Chondrocyte (in vitro differentiated cells): ENCODE data around the gene ZNF484. TPM values are rescaled to one million over a fixed set of nuclear protein-coding genes. Genes with fewer than 3 reads are reported as not detected.
"Not testable (repeated sequence)": the region's sequence is repeated elsewhere in the genome, so short reads cannot be mapped to it uniquely, and the experiment has no call there.

ENCODE experiments used
- DNase-seq: peaks from one replicate; pipeline ENCODE4 v3.0.0; 2021; ENCODE audit warnings: mixed read lengths, low spot score
- H3K27ac Mint-ChIP-seq: one replicate; pipeline ENCODE4 v1.8.0; 2021; ENCODE audit warnings: mild to moderate bottlenecking, moderate library complexity, mixed read lengths; ENCODE audit not compliant: unreplicated experiment
- H3K27me3 Mint-ChIP-seq: 2 replicates; pipeline ENCODE4 v1.8.0; 2021; ENCODE audit warnings: low read depth, mixed read lengths
- H3K36me3 Mint-ChIP-seq: 2 replicates; pipeline ENCODE4 v1.8.0; 2021; ENCODE audit warnings: low read depth, mixed read lengths
- H3K4me1 Mint-ChIP-seq: 2 replicates; pipeline ENCODE4 v1.8.0; 2021; ENCODE audit warnings: low read depth, mild to moderate bottlenecking, mixed read lengths
- H3K4me3 Mint-ChIP-seq: one replicate; pipeline ENCODE4 v1.8.0; 2021; ENCODE audit warnings: mild to moderate bottlenecking, moderate library complexity, mixed read lengths; ENCODE audit not compliant: unreplicated experiment
- H3K9me3 Mint-ChIP-seq: 2 replicates; pipeline ENCODE4 v1.8.0; 2021; ENCODE audit warnings: low read depth, mixed read lengths
- CTCF ChIP-seq: fragments of 200-600 bp; sonication (generic); IDR thresholded peaks from 2 replicates; pipeline ENCODE4 v1.5.0; 2021; ENCODE audit warnings: antibody characterized with exemption, mild to moderate bottlenecking, moderate library complexity
- total RNA-seq: library from RNA; stranded (reverse); gene quantifications from 3 replicates; pipeline ENCODE4 v1.2.1, GENCODE V29; 2021

Gene ZNF484
- total RNA-seq, 1 donor from 2014 or later, result 8.8 TPM

- no peak overlapping the region for H3K27ac Mint-ChIP-seq
- H3K36me3 Mint-ChIP-seq, result peaks cover 55% of the 10 kb centered on the region
- H3K27me3 Mint-ChIP-seq, result no peaks in the 10 kb centered on the region
- no peaks in the 10 kb centered on the region for H3K4me1 Mint-ChIP-seq
- H3K4me3 Mint-ChIP-seq, result no peak overlapping the region
- DNase-seq, result no peak
- no peak for TF ChIP-seq CTCF
- peaks cover 20% of the 10 kb centered on the region for H3K9me3 Mint-ChIP-seq
Measured at GRCh38 chr9:92853716-92854115, 24.1 kb downstream of the ZNF484 start.

GRCh38 chr9:92850898-92851297 lies 26.9 kb downstream of the ZNF484 start:
- H3K27me3 Mint-ChIP-seq, result no peaks in the 10 kb centered on the region

GRCh38 chr9:92848740-92849139 lies 29.1 kb downstream of the ZNF484 start:
- H3K4me3 Mint-ChIP-seq, H3K27ac Mint-ChIP-seq, H3K4me1 Mint-ChIP-seq, H3K27me3 Mint-ChIP-seq, DNase-seq: not testable (repeated sequence)
- H3K9me3 Mint-ChIP-seq, result peaks cover 64% of the 10 kb centered on the region
- peaks cover 80% of the 10 kb centered on the region for H3K36me3 Mint-ChIP-seq

More at GRCh38 chr9:92850898-92851297, 26.9 kb downstream of the ZNF484 start:
- Mint-ChIP-seq H3K27ac (no peak overlapping the region), H3K4me3 (no peak overlapping the region), H3K4me1 (no peaks in the 10 kb centered on the region), H3K36me3 (peaks cover 78% of the 10 kb centered on the region), H3K9me3 (peaks cover 46% of the 10 kb centered on the region)
- TF ChIP-seq CTCF, result no peak
- DNase-seq, result no peak

GRCh38 chr9:92846662-92847145 lies 31.1 kb downstream of the ZNF484 start:
- Mint-ChIP-seq H3K27ac (no peak overlapping the region), H3K4me3 (no peak overlapping the region), H3K27me3 (no peaks in the 10 kb centered on the region), H3K9me3 (peaks cover 62% of the 10 kb centered on the region), H3K4me1 (no peaks in the 10 kb centered on the region), H3K36me3 (peaks cover 74% of the 10 kb centered on the region)
- no peak for TF ChIP-seq CTCF
- DNase-seq, result no peak

GRCh38 chr9:92838411-92838810 lies 39.4 kb downstream of the ZNF484 start:
- Mint-ChIP-seq H3K9me3 (peaks cover 44% of the 10 kb centered on the region), H3K36me3 (peaks cover 23% of the 10 kb centered on the region)
- H3K27ac Mint-ChIP-seq, DNase-seq, H3K4me1 Mint-ChIP-seq, H3K27me3 Mint-ChIP-seq, H3K4me3 Mint-ChIP-seq: not testable (repeated sequence)

- Mint-ChIP-seq H3K9me3 (peaks cover 38% of the 10 kb centered on the region), H3K4me1 (no peaks in the 10 kb centered on the region), H3K27ac (no peak overlapping the region), H3K4me3 (no peak overlapping the region), H3K36me3 (peaks cover 16% of the 10 kb centered on the region), H3K27me3 (no peaks in the 10 kb centered on the region)
- TF ChIP-seq CTCF, result no peak
- DNase-seq, result no peak
Measured at GRCh38 chr9:92837191-92837590, 40.6 kb downstream of the ZNF484 start.
